HCT116 (cell line): ENCODE results near the gene CFAP43.

Source experiments
- CTCF ChIP-seq, 3 experiments: fragments of 200-600 bp in 1 of 3; sonication (generic) in 1 of 3; IDR thresholded peaks in 2 of 3; conservative IDR thresholded peaks in 1 of 3; 2 replicates each; pipeline ENCODE4 v1.5.1; 2012 to 2017; ENCODE audit warnings: low read depth in 2 of 3, low read length in 2 of 3, antibody characterized with exemption in 1 of 3, borderline replicate concordance in 1 of 3, control low read depth in 1 of 3, mild to moderate bottlenecking in 1 of 3, mixed read lengths in 1 of 3, mixed run types in 1 of 3, moderate library complexity in 1 of 3; ENCODE audit not compliant: insufficient read depth in 1 of 3
- EZH2 ChIP-seq: fragments of 200-600 bp; sonication (generic); IDR thresholded peaks from 2 replicates; pipeline ENCODE4 v1.6.1; 2017; ENCODE audit warnings: antibody characterized with exemption, mixed run types
- POLR2A ChIP-seq: IDR thresholded peaks from 2 replicates; pipeline ENCODE4 v1.7.0; 2011; ENCODE audit warnings: borderline replicate concordance; ENCODE audit not compliant: insufficient read depth, insufficient read length; ENCODE audit errors: extremely low read depth

DNA sequence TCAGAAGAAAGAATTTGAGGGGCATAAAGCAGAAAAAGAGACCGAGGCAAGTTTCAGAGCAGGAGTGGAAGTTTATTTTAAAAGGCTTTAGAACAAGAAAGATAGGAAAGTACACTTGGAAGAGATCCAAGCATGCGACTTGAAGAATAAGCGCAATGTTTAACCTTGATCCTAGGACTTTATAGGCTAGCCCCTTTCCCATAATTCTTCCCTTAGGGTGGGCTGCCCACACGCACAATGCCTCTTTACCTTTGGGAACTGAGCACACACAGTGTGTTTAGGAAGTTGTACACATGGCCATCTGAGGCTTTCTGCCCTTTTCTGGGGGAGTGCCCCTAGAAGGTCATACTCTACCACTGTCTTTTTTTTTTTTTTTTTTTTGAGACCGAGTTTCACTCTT lies 11.3 kb upstream of the CFAP43 start:
- no peak for TF ChIP-seq POLR2A
- TF ChIP-seq EZH2: no peak
- no peak for TF ChIP-seq CTCF (IDR thresholded peaks at IDR 0.05 in 2 of 3, conservative IDR thresholded peaks at IDR 0.05 in 1 of 3; ENCODE audit: borderline replicate concordance in 1 of 3, insufficient read depth in 1 of 3, low read depth in 2 of 3, low read length in 2 of 3)
